ENCODE measurements around the gene RTN4RL2. TPM values are rescaled to one million over a fixed set of nuclear protein-coding genes. Genes with fewer than 3 reads are reported as not detected.

RTN4RL2 gene
- total and polyA plus RNA-seq, 9 of the 15 experiments (the other 6 are each of a cell fraction or from before 2014, with no cell fraction given) = 0.06 to 1.9 (median 0.34) TPM; not detected in 4

DNA sequence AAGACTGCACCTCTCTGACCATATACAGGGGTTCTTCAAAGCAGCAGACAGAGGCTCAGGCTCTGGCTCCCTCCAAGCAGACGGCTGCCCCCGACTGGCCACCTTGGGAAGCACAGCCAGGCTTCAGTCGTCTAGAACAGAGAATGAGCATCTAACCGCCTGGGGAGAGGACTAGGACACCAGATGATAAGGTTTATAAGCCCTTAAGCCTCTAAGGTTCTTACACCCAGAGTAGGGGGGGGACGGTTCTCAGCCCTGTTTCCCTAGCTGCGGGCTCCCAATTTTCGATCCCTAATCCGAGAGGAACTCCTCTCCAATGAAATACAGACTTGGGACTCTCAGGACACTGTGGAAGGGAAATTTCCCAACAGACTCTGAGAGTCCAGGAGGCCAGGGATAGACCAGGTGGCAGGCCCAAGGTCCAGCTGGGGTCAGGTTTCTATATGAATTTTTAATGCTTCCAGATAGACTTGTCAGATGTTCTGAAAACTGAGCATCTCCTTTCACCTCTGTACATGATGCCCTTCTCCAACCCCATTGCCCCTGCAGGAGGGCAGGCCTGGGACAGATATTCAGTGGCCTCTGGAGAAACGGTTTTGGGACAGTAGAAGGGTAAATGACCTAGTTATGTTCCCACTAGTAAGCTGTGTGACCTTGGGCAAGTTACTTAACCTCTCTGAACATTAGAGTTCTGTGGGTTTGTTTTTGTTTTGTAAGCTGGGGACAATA lies 20.2 kb downstream of the RTN4RL2 start (continued):
- TF ChIP-seq, protein P1, sequence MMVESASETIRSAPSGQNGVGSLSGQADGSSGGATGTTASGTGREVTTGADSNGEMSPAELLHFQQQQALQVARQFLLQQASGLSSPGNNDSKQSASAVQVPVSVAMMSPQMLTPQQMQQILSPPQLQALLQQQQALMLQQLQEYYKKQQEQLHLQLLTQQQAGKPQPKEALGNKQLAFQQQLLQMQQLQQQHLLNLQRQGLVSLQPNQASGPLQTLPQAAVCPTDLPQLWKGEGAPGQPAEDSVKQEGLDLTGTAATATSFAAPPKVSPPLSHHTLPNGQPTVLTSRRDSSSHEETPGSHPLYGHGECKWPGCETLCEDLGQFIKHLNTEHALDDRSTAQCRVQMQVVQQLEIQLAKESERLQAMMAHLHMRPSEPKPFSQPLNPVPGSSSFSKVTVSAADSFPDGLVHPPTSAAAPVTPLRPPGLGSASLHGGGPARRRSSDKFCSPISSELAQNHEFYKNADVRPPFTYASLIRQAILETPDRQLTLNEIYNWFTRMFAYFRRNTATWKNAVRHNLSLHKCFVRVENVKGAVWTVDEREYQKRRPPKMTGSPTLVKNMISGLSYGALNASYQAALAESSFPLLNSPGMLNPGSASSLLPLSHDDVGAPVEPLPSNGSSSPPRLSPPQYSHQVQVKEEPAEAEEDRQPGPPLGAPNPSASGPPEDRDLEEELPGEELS (CRISPR knock-in tag; IDR thresholded peaks at IDR 0.05; ENCODE audit: borderline replicate concordance) = no peak
- no peak for TF ChIP-seq POLR2B (IDR thresholded peaks at IDR 0.05; ENCODE audit: low read depth, partially characterized antibody)
- TF ChIP-seq, protein P2, sequence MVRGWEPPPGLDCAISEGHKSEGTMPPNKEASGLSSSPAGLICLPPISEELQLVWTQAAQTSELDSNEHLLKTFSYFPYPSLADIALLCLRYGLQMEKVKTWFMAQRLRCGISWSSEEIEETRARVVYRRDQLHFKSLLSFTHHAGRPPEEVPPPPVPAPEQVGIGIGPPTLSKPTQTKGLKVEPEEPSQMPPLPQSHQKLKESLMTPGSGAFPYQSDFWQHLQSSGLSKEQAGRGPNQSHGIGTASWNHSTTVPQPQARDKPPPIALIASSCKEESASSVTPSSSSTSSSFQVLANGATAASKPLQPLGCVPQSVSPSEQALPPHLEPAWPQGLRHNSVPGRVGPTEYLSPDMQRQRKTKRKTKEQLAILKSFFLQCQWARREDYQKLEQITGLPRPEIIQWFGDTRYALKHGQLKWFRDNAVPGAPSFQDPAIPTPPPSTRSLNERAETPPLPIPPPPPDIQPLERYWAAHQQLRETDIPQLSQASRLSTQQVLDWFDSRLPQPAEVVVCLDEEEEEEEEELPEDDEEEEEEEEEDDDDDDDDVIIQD (CRISPR knock-in tag; IDR thresholded peaks at IDR 0.05) = no peak
- TF ChIP-seq ZNF263 (CRISPR knock-in tag; IDR thresholded peaks at IDR 0.05; ENCODE audit: borderline replicate concordance) = no peak
- no peak for TF ChIP-seq ZKSCAN1 (IDR thresholded peaks at IDR 0.05; ENCODE audit: low read depth, low read length)
- 0 out of 2 replicates have a peak, but pooled peaks have one; percentile 66 for TF ChIP-seq XRCC5 (IDR thresholded peaks at IDR 0.05; ENCODE audit: low read depth, low read length)
- no peak for TF ChIP-seq MECOM (CRISPR knock-in tag; IDR thresholded peaks at IDR 0.05)
- no peak for TF ChIP-seq CSDE1 (IDR thresholded peaks at IDR 0.05)
- TF ChIP-seq NCOA1 (IDR thresholded peaks at IDR 0.05; ENCODE audit: low read depth) = no peak
- TF ChIP-seq, protein P3, sequence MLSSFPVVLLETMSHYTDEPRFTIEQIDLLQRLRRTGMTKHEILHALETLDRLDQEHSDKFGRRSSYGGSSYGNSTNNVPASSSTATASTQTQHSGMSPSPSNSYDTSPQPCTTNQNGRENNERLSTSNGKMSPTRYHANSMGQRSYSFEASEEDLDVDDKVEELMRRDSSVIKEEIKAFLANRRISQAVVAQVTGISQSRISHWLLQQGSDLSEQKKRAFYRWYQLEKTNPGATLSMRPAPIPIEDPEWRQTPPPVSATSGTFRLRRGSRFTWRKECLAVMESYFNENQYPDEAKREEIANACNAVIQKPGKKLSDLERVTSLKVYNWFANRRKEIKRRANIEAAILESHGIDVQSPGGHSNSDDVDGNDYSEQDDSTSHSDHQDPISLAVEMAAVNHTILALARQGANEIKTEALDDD (IDR thresholded peaks at IDR 0.05) = peak; percentile 44
- no peak for TF ChIP-seq GTF2A2 (tag; IDR thresholded peaks at IDR 0.05)
- TF ChIP-seq NRF1 (conservative IDR thresholded peaks at IDR 0.05 in 1 of 2, IDR thresholded peaks at IDR 0.05 in 1 of 2) = no peak
- TF ChIP-seq ZFPM2 (CRISPR knock-in tag; IDR thresholded peaks at IDR 0.05) = no peak
- no peak for TF ChIP-seq ZC3H11A (IDR thresholded peaks at IDR 0.05; ENCODE audit: low read depth, low read length)
- TF ChIP-seq, protein P4, sequence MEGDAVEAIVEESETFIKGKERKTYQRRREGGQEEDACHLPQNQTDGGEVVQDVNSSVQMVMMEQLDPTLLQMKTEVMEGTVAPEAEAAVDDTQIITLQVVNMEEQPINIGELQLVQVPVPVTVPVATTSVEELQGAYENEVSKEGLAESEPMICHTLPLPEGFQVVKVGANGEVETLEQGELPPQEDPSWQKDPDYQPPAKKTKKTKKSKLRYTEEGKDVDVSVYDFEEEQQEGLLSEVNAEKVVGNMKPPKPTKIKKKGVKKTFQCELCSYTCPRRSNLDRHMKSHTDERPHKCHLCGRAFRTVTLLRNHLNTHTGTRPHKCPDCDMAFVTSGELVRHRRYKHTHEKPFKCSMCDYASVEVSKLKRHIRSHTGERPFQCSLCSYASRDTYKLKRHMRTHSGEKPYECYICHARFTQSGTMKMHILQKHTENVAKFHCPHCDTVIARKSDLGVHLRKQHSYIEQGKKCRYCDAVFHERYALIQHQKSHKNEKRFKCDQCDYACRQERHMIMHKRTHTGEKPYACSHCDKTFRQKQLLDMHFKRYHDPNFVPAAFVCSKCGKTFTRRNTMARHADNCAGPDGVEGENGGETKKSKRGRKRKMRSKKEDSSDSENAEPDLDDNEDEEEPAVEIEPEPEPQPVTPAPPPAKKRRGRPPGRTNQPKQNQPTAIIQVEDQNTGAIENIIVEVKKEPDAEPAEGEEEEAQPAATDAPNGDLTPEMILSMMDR (IDR thresholded peaks at IDR 0.05 in 2 of 3, conservative IDR thresholded peaks at IDR 0.05 in 1 of 3; ENCODE audit: insufficient read depth in 2 of 3, low read depth in 1 of 3, low read length in 3 of 3) = peak; percentile 87 to 97 (median 90)
- TF ChIP-seq ZNF217 (CRISPR knock-in tag; IDR thresholded peaks at IDR 0.05) = no peak
- TF ChIP-seq CBX8 (IDR thresholded peaks at IDR 0.05; ENCODE audit: borderline replicate concordance, extremely low read depth, low read depth, low read length, poor library complexity, severe bottlenecking) = no peak
- no peak for TF ChIP-seq YY1 (IDR thresholded peaks at IDR 0.05; ENCODE audit: borderline replicate concordance in 1 of 3, control insufficient read depth in 1 of 3, extremely low read depth in 1 of 3, insufficient read depth in 3 of 3, insufficient read length in 1 of 3, insufficient replicate concordance in 2 of 3, low read depth in 1 of 3, low read length in 2 of 3)
- no peak for TF ChIP-seq POLR2G (IDR thresholded peaks at IDR 0.05; ENCODE audit: low read depth, low read length)
- TF ChIP-seq ZNF212 (CRISPR knock-in tag; IDR thresholded peaks at IDR 0.05) = no peak
